NCI-H510A treated with DMSO at 0.1 percent for 48 hours (cell line): Measurements from ENCODE around the gene CD33.
"Not testable (repeated sequence)": the region's sequence is repeated elsewhere in the genome, so short reads cannot be mapped to it uniquely, and the experiment has no call there.

Experiments
- DNase-seq: peaks from one replicate; lab custom pipeline; 2025; lab: John Stamatoyannopoulos, UW

The CD33 gene

DNA sequence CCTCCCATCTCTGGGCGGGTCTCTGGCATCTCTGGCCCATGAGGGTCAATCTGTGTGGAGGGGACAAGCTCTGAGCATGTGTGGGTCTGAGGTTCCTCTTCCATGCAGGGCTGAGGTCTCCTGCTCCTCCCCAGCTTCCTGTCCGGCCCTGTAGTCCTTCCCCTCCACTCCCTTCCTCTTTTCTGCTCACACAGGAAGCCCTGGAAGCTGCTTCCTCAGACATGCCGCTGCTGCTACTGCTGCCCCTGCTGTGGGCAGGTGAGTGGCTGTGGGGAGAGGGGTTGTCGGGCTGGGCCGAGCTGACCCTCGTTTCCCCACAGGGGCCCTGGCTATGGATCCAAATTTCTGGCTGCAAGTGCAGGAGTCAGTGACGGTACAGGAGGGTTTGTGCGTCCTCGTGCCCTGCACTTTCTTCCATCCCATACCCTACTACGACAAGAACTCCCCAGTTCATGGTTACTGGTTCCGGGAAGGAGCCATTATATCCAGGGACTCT lies at the start of gene CD33:
TSS of gene CD33 (plus strand) at position 183 of the 496 bp plus-strand sequence. CDS start at position 222, 39 bp downstream.
- not testable (repeated sequence) for DNase-seq

DNA sequence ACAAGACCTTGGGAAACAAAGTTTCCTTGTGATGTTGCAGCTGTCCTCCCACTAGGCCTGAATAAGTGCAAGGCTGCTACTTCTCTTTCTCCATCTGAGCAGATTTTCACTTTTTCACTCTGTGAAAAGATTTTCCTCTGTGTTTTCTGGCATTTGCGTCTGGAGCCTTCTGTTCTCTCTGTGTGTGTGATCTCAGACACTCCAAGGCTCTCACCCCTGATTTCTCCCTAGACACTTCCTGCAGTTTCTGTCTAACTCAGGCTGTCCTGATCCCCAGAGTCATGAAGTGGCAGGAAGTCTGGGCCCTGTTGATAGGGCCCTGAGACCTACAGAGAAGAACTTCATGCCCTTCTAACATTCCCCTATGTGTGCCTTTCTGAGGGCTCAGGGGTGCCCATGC lies 45.6 kb upstream of the CD33 start:
- no peak for DNase-seq

DNA sequence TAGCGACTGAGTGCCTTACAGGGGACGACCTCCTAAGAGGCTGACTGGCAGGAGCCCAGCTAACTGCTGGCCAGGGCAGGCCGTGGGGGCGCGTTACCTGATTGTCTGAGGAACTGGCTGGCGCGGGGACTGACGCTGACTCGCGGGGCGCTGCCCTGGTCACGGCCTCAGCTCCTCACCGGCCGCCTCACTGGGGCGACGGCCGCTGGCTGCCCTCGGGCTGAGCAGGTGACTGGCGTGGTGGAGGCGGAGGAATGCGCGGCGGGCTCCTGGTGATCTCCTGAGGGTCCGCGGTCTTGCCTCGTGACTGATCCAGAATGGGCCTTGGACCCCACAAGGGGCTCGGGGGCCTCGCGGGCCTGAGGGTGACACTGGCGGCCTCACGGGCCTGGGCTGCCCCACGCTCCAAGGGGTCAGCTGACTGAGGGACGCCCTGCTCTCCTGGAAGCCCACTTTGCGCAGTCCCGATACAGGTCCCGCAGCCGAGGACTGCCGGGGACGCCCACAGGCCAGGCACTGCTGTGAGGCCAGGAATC lies 43.4 kb upstream of the CD33 start:
- DNase-seq: no peak

DNA sequence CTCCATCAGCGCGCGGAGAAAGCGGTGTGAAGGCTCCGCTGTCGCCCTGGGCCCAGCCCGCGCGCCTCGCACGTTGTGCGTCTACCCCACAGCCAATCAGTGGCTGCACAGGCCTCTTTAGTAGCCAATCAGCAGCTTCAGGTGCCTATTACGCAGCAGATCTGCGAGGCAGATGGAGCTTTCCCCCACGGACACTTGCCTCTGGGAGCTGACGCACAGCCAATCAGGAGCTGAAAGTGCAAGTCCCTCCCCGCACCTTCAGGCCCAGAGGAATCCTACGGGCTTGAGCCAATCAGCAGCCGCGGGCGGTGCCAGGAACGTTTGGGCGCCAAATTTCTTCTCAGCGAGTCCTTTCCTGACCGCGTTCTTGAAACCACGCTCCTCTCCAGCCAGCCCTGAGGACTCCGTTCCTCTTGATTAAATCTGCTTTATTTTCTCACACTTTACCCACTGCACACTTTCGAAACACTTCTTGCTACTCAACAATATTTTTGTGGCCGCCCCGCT lies 42.9 kb upstream of the CD33 start:
- no peak for DNase-seq

DNA sequence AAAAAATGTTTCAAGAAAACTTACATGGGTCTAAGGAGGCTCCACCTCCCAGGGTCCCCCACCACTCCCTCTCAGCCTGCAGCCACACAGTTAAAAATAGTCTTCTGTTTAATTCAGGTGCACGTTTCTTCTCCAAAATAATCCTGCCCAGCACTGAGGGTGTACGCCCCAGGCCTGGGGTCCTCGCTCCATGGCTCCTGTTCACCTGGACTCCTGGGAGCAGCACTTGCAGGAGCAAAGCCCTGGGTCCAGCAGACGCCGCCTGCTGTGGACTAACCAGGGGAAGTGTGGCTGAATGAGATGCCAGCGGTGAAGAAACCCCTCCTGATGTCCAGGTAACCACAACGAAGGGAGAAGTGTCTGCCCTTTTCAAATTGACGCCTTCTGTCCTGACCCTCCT lies 41.3 kb upstream of the CD33 start:
- no peak for DNase-seq

DNA sequence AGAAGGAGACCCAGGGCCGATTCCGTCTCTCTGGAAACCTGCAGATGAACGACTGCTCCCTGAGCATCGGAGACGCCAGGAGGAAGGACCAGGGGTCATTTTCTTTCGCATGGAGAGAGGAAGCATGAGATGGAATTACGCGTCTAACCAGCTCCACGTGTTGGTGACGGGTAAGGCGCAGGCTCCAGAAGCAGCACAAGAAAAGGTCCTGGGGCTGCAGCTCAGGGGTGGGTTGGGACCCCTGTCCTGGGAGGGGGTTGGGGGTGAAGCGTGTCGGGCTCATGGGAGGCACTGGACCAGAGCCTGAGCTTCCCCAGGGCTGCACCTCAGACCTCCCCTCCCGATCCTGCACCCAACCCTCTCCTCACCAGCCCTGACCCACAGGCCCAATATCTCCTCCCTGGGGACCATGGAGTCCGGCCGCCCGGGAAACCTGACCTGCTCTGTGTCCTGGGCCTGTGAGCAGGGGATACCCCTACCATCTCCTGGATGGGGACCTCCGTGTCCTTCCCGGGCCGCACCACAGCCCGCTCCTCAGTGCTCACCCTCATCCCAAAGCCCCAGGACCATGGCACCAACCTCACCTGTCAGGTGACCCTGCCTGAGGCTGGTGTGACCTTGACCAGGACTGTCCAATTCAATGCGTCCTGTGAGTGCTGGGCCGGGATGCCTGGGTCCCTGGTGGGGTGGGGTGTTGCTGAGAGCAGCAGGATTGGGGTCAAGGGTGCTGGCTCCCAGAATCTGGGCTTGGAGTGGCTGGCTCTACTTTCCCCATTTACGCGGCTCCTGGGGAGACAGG lies 39.6 kb upstream of the CD33 start:
- no peak for DNase-seq

DNA sequence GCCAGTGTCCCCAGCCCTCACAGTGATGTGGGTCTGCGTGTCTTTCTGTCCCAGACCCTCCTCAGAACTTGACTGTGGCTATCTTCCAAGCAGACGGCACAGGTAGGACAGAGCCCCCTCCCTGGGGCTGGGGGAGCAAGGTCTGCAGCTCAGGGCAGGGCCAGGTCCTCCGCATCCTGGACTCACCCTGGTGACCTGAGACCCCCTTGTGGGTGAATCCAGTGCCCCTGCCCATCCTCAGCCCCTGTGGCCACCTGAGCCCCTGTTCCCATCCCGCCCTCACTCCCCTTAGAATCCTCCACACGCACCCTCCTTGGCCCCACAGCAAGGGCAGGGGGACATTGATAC lies 39.0 kb upstream of the CD33 start:
- no peak for DNase-seq

DNA sequence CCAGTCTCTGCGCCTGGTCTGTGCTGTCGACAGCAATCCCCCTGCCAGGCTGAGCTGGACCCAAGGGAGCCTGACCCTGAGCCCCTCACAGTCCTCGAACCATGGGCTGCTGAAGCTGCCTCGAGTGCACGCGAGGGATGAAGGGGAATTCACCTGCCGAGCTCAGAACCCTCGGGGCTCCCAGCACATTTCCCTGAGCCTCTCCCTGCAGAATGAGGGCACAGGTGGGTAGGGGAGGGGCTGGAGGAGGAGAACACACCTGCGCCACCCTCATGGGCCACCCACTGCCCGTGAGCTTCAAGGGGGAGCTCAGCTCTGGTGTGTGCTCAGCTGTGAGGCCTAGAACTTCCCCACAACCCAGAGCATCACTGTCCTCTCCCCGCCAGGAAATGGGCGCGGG lies 38.6 kb upstream of the CD33 start:
- no peak for DNase-seq

DNA sequence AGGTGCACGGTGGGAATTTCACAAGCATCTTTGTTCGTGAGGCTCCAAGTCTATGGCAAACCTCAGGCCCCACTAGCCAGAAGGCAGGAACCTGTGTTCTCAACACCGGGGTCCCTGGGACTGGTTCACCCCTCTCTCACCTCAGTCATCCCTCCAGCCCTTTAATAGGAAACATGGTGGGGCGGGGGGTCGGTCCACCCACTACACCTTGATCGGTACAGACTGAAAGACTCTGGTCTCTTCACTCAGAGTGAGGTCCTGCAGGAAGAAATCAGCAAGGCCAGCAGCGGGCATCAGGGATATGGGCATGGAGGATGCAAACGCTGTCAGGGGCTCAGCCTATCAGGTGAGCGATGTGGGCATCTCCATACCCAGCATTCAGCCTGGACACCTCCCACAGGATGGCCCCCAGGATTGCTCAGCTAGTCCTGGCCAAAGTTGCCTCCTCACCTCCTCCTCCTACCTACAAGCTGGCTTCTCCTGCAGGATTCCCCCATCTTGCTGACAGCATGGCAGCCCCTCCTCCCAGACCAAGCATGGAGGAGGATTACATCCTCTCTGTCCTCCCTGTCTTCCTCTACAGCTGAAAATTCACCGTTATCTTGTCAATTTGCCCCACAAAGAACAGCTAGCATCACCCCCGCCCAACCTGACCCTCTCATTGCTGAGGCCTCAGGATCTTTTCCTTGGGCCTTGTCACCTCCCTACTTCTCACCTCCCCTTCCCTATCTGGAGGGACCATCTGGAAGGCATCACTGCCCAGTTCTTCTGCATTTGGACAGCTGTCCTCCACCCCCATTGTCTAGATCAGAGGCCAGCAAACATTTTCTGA lies 37.3 kb upstream of the CD33 start:
- no peak for DNase-seq

DNA sequence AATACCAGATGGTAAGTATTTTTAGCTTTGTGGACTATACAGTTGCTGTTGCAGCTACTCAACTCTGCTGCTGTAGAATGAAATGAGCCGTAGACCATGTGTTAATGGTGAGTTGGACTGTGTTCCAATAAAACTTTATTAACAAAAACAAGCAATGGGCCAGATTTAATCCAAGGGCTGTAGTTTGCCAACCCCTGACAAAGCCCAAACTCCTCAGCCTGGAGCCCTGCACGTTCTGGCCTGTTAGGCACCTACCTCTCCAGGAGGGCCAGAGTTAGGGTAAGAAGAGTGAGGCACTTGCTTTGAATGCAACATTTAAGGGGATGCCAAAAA lies 36.7 kb upstream of the CD33 start:
- DNase-seq: no peak

DNA sequence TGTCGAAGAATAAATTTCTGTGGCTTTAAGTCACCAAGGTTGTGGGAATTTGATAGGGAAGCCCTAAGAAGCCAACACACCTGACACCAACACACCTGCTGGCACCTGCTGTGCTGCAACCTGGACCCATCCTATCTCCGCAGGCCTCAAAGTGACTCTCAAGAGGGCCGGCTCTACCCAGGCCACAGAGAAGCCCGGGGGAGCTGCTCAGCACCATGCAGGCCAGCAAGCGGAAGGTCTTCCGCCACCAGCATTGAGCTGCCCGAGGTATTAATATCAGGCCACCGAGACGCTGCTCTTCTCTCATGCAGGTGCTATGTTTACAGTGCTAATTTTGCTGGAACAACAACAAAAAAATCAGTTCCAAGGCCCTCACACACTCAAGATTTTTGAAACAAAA lies 32.2 kb upstream of the CD33 start:
- DNase-seq: no peak

DNA sequence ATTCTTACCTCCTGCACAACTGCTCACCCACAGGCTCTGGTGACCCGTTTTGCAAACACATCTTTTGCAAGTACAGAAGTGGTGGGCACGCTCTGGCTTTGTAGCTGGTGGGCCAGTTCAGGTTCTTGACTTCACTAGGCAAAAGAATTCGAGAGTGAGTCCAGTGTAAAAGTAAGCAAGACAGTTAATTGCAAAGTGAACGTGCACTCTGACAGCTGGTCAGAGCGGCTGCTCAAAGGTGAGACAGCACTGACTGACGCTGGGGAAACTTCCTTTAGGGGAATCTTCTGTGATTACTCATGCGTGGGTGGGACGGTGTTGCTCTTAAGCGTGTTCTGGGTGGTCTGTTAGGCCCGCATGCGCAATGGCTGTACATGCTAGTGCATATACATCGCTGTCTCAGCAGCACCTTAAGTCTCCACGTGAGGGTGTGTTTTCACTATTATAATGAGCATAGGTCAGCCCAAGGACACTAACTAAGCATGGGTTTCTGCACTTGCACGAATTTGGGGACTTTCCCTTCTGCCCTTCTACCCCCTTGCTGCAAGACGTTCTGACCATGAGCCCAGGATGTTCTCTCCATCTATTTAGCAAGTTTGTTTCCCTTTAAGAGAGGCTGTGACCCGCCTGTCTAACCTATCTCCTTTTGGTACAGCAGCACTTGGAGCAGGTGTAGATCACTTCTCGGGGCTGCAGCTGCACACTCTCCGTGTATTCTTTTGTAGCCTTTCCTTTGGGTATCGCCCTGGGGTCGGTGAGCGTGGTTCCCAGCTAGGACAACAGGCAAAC lies 30.2 kb upstream of the CD33 start:
- no peak for DNase-seq

DNA sequence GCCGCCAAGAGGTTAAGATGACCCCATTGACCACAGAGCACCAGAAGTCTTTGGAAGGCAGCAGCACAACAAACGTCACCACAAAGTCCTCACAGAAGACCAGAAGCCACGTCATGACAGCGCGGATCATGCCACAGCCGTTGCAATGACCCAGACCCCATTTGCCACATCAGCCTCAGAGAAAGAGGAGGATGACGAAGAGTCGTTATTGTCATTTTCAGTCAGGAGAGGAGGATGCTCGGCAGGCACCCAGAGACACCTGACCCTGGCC lies 29.6 kb upstream of the CD33 start:
- DNase-seq: no peak

DNA sequence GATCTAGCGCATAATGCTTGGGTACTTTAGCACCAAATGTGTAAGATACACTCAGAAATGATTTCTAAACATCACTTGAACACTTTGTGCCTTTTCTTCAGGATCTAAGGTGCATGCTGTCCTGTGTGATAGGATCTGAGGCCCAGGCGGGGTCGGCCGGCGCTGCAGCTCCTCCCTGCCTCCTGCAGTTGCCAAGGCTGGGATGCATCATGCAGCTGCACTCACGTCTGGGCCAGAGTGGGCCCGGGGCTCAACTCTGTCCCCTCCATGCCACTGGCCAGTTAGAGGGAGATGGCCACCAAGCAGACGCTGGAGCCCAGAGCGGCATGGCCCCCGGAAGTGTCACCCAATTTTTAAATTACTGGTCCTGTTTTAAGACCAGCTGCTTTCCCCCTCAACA lies 29.3 kb upstream of the CD33 start:
- no peak for DNase-seq

DNA sequence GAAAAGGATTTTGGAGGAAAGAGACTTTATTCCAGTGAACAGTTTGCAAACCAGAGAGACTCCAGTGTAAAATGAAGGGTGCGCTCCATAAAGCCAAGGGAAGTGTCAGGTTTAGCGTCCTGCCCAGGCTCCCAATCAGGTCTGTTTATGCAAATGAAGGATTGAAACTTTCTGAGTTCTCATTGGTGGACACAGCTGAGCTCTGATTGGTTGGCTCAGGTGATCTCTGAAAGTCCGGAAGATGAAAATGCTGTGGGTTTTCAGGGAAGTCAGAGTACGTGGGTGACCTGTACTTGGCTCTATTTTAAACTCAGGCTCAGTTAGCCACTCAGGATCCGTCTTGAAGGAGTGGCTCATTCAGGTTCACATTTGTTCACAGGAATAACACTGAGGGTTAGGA lies 28.7 kb upstream of the CD33 start:
- no peak for DNase-seq

DNA sequence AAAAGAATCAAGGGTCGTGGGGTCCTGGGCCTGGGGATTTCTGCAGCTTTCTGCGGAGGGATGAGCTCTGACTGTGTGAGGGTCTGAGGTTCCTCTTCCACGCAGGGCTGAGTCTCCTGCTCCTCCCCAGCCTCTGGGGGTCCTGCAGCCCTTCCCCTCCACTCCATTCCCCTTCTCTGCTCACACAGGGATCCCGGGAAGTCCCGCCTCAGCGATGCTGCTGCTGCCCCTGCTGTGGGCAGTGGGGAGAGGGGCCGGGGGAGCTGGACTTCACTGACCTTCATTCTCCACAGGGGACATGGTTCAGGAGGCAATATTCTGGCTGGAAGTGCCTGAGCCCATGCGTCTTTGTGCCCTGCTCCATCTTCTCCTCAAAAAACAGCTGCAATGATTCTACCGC lies 26.2 kb upstream of the CD33 start:
- no peak for DNase-seq

DNA sequence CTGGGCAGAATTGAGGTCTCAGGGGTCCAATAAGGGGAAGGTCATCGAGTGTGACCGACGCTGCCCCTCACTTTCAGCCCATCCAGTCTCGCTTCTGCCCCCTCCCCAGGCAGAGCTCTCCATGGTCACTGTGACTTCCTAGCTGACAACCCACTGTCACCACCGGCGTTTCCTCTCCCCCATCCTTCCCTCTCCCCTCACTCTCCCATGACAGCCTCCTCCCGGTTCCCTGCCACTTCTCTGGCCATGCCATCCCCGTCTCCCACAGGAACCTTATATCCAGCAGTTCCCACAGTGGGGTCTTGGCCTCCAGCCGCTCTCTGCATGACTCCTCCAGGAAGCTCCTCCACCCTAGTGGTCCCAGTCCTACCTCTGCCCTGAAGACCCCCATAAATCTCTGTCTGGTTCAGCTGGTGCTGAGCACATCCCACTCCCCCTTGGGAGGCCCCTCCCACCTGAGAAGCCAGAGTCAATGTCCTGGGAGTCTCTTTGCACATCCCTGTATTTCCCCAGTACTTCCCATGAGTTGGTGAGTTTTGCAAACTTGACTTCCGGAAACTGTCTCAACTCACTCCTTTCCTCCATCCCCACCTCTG lies 24.7 kb upstream of the CD33 start:
- no peak for DNase-seq

DNA sequence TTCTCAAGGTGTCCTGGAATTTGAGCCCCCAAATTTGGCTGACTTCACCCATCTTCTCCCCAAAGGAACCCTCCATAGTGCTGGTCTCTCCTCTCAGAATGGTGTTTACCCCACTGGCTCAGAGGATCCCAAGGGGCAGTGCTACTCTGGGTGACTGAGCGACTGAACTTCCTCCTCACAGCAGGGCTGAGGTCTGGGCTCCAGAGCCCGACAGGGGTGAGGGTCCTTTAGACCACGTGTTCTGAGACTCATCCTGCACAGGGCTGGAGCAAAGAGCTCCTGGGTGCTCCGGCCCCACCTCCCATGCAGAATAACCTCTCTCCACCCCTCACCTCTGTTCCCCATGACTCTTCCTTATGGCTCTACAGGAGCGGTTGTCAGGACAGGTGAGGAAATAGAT lies 23.2 kb upstream of the CD33 start:
- no peak for DNase-seq

DNA sequence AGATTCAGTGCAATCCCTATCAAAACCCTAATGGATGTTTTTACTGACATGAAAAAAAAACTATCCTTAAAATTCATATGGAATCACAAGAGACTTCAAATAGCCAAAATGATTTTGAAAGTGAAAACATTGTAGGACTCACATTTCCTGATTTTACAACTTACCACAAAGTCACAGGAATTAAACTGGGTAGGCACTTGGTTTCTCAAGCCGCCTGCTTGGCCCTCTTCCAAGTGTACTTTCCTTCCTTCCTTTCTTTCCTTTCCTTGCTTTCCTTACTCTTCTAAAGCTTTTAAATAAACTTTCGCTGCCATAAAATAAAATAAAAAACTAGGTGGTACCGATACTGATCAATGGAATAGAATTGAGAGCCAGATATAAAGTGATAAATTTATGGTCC lies 21.0 kb upstream of the CD33 start:
- no peak for DNase-seq

DNA sequence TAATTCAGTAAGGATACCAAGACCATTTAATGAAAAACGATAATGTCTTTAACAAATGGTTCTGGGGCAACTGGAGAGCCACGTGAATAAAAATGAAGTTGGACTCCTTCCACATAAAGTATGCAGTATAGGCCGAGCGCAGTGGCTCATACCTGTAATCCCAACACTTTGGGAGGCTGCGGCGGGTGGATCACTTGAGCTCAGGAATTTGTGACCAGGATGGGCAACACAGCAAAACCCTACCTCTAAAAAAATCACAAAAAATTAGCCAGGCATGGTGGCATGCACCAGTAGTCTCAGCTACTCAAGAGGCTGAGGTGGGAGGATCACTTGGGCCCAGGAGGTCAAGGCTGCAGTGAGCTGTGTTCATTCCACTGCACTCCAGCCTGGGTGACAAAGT lies 20.6 kb upstream of the CD33 start:
- no peak for DNase-seq

DNA sequence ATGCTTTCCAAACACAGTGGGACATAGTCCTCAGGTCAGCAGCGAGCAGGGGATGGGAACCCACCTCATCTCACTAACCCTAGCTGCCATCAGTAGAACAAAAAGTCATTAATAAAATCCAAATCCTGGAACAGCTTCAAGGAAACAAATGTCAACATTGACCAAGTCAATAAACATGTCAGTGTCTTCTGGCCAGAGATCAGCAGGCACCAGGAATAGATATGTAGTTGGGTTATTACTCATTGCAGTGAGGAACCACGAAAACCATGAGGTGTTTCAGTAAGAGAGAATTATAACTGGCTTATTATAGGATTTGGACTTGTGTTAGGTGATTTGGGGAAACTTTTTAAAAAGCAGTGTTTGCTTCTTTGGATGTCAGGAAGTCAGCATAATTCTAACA lies 17.1 kb upstream of the CD33 start:
- no peak for DNase-seq

DNA sequence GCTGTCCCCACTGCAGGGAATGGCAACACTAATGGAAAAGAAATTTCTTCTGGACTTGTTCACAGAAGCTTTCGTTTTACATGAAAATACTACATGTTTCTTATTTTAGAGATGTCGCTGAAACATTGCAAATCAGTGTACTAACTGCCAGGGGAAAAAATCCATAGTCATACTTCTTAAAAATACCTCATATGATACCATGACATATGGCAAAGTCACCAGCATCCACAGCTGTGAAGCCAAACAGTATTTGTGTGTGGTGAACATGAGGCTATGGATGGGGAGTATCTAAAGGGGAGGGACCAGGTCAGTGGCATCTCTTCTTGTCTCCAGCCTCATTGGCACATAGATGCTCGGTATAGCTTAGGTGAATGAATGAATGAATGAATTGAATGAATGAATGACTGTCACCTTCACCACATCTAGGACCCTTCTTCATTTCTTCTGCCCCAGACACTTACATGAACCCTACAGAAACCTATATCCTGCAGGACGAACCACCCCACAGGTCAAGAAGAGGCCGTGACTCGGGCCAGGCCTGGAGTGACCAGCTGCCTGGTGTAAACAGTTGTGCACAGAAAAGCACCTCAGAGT lies 14.6 kb upstream of the CD33 start:
- DNase-seq: no peak
